Activated CD8-positive, alpha-beta memory T cell treated with anti-CD3 and anti-CD28 coated beads, Interleukin-2, amount 10 ng/mL, durations not matched to agents 7 days and 5 days (primary cell): ENCODE results near the gene DUSP2. TPM values are rescaled to one million over a fixed set of nuclear protein-coding genes. Genes with fewer than 3 reads are reported as not detected.
A peak's percentile ranks its signal among the peaks of the same experiment; 100 is the strongest.

Experiments
- ATAC-seq: fragments of 150-1000 bp; cut with Tn5 transposase; one replicate; pipeline ENCODE4 v1.10.0; 2021; ENCODE audit warnings: moderate library complexity
- CTCF ChIA-PET: fragments of 350-600 bp; sonication (Branson Sonifier 250); formaldehyde crosslinking; loops from one replicate; lab custom pipeline; 2021; ENCODE audit warnings: antibody characterized with exemption; lab: Charles Lee
- DNase-seq: peaks from one replicate; pipeline ENCODE4 v3.0.0-alpha.2; 2020
- H3K27ac Mint-ChIP-seq: one replicate; pipeline ENCODE4 v1.8.0; 2021; ENCODE audit warnings: mild to moderate bottlenecking, mixed read lengths
- H3K27me3 Mint-ChIP-seq: one replicate; pipeline ENCODE4 v1.8.0; 2021; ENCODE audit warnings: mixed read lengths
- H3K36me3 Mint-ChIP-seq: one replicate; pipeline ENCODE4 v1.8.0; 2021; ENCODE audit warnings: mild to moderate bottlenecking, mixed read lengths
- H3K4me1 Mint-ChIP-seq: one replicate; pipeline ENCODE4 v1.8.0; 2021; ENCODE audit warnings: mixed read lengths
- H3K4me3 Mint-ChIP-seq: one replicate; pipeline ENCODE4 v1.8.0; 2021; ENCODE audit warnings: mild to moderate bottlenecking, moderate library complexity, mixed read lengths
- H3K9me3 Mint-ChIP-seq: one replicate; pipeline ENCODE4 v1.8.0; 2022; ENCODE audit warnings: low read depth, mixed read lengths
- total RNA-seq, 2 experiments: library from RNA; stranded (reverse); gene quantifications; one replicate each; pipeline ENCODE4 v1.2.3, GENCODE V29; 2021

DUSP2 gene
- total RNA-seq, 2 experiments from 2014 or later: 32.0 to 53.6 TPM

- no peak overlapping the region for H3K4me3 Mint-ChIP-seq
- ATAC-seq: no peak
- no peak overlapping the region for H3K27ac Mint-ChIP-seq
- no peaks in the 10 kb centered on the region for H3K9me3 Mint-ChIP-seq
- peaks cover 58% of the 10 kb centered on the region for H3K4me1 Mint-ChIP-seq
- H3K27me3 Mint-ChIP-seq: no peaks in the 10 kb centered on the region
- H3K36me3 Mint-ChIP-seq: no peaks in the 10 kb centered on the region
- DNase-seq: peak; percentile 38
- CTCF ChIA-PET: interaction anchor here (0.6 to 20.2 kb wide), 3 partner anchors 11 to 1442 kb away, joined by 3 to 675 read pairs (median 13); no protein-coding TSS in a partner anchor
These were observed 4.9 kb upstream of the DUSP2 start for GRCh38 chr2:96150007-96150640.

- CTCF ChIA-PET: interaction anchor here (1.2 to 20.2 kb wide), 6 partner anchors 10 to 156 kb away, joined by 3 to 675 read pairs (median 12); partner anchors contain the start of gene ASTL
These were observed 3.4 kb upstream of the DUSP2 start for GRCh38 chr2:96148410-96149217.

DNA sequence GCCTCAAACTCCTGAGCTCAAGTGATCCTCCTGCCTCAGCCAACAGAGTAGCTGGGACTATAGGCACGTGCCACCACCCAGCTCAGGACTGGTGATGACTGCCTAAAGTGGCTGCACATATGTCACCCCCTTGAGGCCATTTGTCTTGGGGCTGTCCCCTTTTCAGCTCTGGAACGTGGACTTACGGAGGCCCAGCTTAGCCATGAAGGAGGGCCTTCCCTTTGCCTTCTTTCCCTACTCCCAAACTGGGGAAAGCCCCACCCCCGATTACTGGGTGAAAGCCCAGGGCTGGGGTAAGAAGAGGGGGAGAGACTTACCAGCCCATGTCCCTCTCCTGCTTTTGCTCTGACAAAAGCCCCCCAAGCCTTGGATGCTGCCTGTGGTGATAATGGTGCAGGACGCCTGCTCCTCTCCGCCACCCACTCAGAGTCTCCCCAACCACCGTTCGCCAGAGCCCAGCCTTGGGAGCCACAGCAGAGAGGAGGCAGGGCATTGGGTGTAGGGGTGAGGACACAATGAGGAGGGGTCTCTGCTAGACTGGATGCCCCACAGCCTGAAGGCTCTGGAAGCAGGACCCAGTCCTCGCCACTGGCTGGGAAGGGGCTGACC lies 2.5 kb upstream of the DUSP2 start:
- DNase-seq: peak; percentile 43

More at GRCh38 chr2:96148410-96149217, 3.4 kb upstream of the DUSP2 start:
- H3K27ac Mint-ChIP-seq: peak overlapping the region; percentile 85
- DNase-seq (peak; percentile 97), ATAC-seq (peak; percentile 69)
- H3K9me3 Mint-ChIP-seq: no peaks in the 10 kb centered on the region
- H3K36me3 Mint-ChIP-seq: peaks cover 9% of the 10 kb centered on the region
- peaks cover 68% of the 10 kb centered on the region for H3K4me1 Mint-ChIP-seq
- H3K27me3 Mint-ChIP-seq: no peaks in the 10 kb centered on the region
- peak overlapping the region; percentile 36 for H3K4me3 Mint-ChIP-seq

DNA sequence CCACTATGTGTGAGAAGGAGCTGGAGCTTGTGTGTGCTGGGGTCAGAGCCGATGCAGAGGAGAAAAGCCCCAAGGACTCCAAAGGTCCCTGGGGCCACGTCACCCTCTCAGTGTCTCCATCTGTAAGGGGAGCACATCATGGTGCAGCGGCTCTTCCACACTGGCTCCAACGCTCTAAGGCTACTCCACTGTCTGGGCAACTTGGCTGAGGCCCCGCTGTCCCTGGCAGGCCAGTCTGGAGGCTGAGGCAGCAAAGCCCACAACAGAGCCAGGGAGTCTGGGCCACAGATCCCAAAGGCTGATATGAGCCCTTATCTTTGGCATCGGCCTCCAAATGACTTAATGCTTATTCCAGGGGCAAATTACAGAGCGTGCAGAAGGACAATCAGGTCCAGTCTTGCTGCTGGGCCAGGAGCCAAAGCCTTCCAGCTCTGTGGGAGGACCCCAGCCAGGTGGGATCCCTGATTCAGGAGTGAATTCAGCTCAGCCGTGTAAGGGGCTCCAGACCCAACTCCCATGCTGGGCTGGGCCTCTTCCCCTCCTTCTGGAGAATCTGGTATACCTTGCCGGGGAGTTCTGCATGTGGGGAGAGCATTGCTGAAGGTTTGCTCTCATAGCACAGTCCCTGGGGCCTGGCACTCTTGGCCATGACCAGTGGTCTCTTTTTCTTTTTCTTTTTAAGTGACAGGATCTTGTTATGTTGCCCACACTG lies 1.8 kb upstream of the DUSP2 start:
- Mint-ChIP-seq H3K4me1 (peaks cover 75% of the 10 kb centered on the region), H3K4me3 (peak overlapping the region; percentile 54), H3K9me3 (no peaks in the 10 kb centered on the region), H3K36me3 (peaks cover 17% of the 10 kb centered on the region), H3K27me3 (no peaks in the 10 kb centered on the region), H3K27ac (peak overlapping the region; percentile 91)
- ATAC-seq (no peak), DNase-seq (no peak)
- CTCF ChIA-PET: interaction anchor here (0.9 to 20.2 kb wide), 7 partner anchors 9 to 154 kb away, joined by 3 to 675 read pairs (median 9); partner anchors contain the start of gene ASTL

More for the DNA sequence above, 2.5 kb upstream of the DUSP2 start:
- ATAC-seq: no peak
- Mint-ChIP-seq H3K9me3 (no peaks in the 10 kb centered on the region), H3K4me3 (no peak overlapping the region), H3K36me3 (peaks cover 13% of the 10 kb centered on the region), H3K27ac (peak overlapping the region; percentile 91), H3K27me3 (no peaks in the 10 kb centered on the region), H3K4me1 (peaks cover 70% of the 10 kb centered on the region)
- CTCF ChIA-PET: interaction anchor here (0.9 to 20.2 kb wide), 7 partner anchors 9 to 155 kb away, joined by 3 to 675 read pairs (median 9); partner anchors contain the start of gene ASTL

DNA sequence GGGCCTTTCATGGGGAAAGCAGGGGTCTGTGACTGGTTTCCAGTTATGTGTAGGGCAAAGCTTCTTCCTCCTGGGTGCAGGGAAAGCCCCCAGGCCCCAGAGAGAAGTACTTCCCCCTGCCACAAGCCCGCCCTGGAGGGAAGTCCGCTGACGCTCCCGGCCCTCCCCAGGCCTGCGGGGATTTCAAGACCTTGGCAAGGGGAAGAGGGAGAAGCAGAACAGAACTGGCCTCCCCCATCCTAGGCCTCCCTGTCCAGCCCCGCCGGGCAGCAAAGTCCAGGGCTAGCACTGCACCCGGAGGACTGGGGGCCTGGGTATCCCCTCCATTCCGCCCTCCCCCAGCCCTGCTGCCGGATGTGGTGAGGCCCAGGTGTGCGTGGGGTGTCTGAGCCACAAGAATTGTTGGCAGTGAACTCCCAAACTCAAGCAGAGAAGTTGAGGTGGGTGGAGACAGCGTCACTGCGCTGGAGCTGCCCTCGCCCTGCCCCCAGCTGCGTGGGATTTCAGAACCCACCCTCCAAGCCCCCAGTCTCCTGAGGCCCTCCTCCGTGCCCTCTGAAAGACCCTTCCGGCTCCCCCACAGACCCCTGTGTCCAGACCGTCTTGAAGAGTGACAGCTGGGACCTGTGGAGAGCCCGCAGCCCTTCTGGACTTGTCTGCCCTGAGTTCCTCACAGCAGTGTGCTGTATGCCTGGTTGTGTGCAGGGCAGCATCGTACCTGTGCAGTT lies 1.1 kb upstream of the DUSP2 start:
- Mint-ChIP-seq H3K27me3 (no peaks in the 10 kb centered on the region), H3K9me3 (no peaks in the 10 kb centered on the region), H3K4me3 (peak overlapping the region; percentile 70), H3K27ac (peak overlapping the region; percentile 91), H3K36me3 (peaks cover 18% of the 10 kb centered on the region), H3K4me1 (peaks cover 71% of the 10 kb centered on the region)
- CTCF ChIA-PET: interaction anchor here (0.9 to 20.2 kb wide), 6 partner anchors 8 to 154 kb away, joined by 3 to 675 read pairs (median 12); partner anchors contain the start of genes ADRA2B and ASTL
- peak; percentile 5 for ATAC-seq
- peak; percentile 89 for DNase-seq

GRCh38 chr2:96145848-96146152 lies 560 bp upstream of the DUSP2 start:
- H3K36me3 Mint-ChIP-seq: peaks cover 18% of the 10 kb centered on the region
- no peak for ATAC-seq
- no peaks in the 10 kb centered on the region for H3K9me3 Mint-ChIP-seq
- no peaks in the 10 kb centered on the region for H3K27me3 Mint-ChIP-seq
- CTCF ChIA-PET: interaction anchor here (2.2 to 20.2 kb wide), 3 partner anchors 20 to 153 kb away, joined by 7 to 675 read pairs (median 17); partner anchors contain the start of gene ADRA2B
- H3K4me1 Mint-ChIP-seq: peaks cover 69% of the 10 kb centered on the region
- DNase-seq: no peak
- H3K4me3 Mint-ChIP-seq: peak overlapping the region; percentile 70
- H3K27ac Mint-ChIP-seq: peak overlapping the region; percentile 91

DNA sequence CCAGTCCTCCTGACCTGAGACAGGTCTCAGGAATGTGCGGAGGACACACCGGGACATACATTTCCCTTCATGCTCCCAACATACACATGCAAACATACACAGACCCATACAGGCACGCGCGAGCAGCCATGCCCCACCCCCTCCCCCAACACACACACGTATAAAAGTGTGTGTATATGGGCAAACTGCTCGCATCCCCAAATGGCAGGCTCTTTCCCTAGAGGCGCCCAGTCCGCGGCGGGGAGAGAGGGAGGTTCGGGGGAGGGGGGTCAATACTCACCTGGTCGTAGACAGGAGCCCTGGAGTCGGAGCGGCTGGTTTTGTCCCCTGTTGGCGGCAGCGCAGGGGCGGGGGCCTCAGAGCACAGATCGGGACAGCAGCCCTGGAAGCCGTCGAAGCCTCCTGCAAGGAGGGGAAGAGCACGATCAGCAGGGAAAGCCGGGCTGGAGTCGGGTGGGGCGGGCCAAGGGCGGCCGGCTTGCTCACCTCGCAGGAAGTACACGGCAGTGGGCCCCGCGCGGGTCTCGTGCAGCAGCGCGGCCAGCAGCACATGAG lies 682 bp downstream of the DUSP2 start:
- DNase-seq (peak; percentile 63), ATAC-seq (peak; percentile 5)
- H3K9me3 Mint-ChIP-seq: no peaks in the 10 kb centered on the region
- H3K4me1 Mint-ChIP-seq: peaks cover 65% of the 10 kb centered on the region
- H3K36me3 Mint-ChIP-seq: peaks cover 18% of the 10 kb centered on the region
- H3K27ac Mint-ChIP-seq: peak overlapping the region; percentile 88
- peak overlapping the region; percentile 84 for H3K4me3 Mint-ChIP-seq
- no peaks in the 10 kb centered on the region for H3K27me3 Mint-ChIP-seq
- CTCF ChIA-PET: interaction anchor here (1.2 to 20.2 kb wide), 5 partner anchors 21 to 152 kb away, joined by 3 to 675 read pairs (median 7); partner anchors contain the start of gene ADRA2B

GRCh38 chr2:96143848-96144480 lies 1.3 kb downstream of the DUSP2 start:
- peak overlapping the region; percentile 88 for H3K27ac Mint-ChIP-seq
- no peaks in the 10 kb centered on the region for H3K9me3 Mint-ChIP-seq
- H3K36me3 Mint-ChIP-seq: peaks cover 18% of the 10 kb centered on the region
- CTCF ChIA-PET: interaction anchor here (1.2 to 20.2 kb wide), 8 partner anchors 13 to 151 kb away, joined by 3 to 675 read pairs (median 8); partner anchors contain the start of gene ADRA2B
- H3K27me3 Mint-ChIP-seq: no peaks in the 10 kb centered on the region
- DNase-seq (peak; percentile 67), ATAC-seq (no peak)
- H3K4me1 Mint-ChIP-seq: peaks cover 61% of the 10 kb centered on the region
- H3K4me3 Mint-ChIP-seq: peak overlapping the region; percentile 84

DNA sequence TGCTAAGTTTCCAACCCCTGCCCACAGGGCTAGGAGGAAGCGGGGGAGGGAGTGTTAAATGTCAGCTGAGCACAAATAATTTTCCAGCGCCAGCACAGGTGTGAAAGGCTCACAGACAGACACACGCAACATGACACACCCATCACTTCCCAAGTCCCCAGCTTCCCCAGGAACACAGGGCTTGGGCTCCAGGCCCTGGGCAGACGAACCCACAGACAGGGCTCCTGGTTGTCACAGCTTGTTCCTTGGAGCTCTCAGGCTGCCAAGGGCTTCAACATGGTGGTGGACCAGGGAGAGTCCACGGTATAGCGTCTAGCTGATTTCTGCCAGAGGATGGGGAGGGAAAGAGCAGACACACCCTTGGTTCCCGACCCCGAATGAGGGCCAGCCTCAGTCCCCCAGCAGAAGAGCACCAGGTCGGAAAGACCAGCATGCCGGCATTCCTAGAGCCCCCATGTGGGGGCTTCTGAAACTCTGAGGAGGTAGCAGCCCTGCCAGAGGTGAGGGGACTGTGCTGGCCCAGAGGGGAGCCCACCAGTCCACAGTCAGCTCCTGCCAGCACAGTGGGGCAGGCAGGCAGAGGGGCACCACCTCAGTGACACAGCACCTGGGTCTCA lies 1.9 kb downstream of the DUSP2 start:
- Mint-ChIP-seq H3K4me3 (peak overlapping the region; percentile 84), H3K4me1 (peaks cover 55% of the 10 kb centered on the region), H3K9me3 (no peaks in the 10 kb centered on the region), H3K27ac (peak overlapping the region; percentile 70), H3K27me3 (no peaks in the 10 kb centered on the region), H3K36me3 (peaks cover 18% of the 10 kb centered on the region)
- ATAC-seq: no peak
- no peak for DNase-seq
- CTCF ChIA-PET: interaction anchor here (1.2 to 20.2 kb wide), 8 partner anchors 12 to 151 kb away, joined by 3 to 675 read pairs (median 8); partner anchors contain the start of gene ADRA2B

- H3K9me3 Mint-ChIP-seq: no peaks in the 10 kb centered on the region
- no peaks in the 10 kb centered on the region for H3K27me3 Mint-ChIP-seq
- H3K36me3 Mint-ChIP-seq: peaks cover 18% of the 10 kb centered on the region
- H3K4me1 Mint-ChIP-seq: peaks cover 48% of the 10 kb centered on the region
- peak overlapping the region; percentile 56 for H3K27ac Mint-ChIP-seq
- peak overlapping the region; percentile 84 for H3K4me3 Mint-ChIP-seq
- ATAC-seq (no peak), DNase-seq (peak; percentile 75)
- CTCF ChIA-PET: interaction anchor here (1.0 to 20.2 kb wide), 8 partner anchors 11 to 150 kb away, joined by 4 to 675 read pairs (median 8); partner anchors contain the start of gene ADRA2B
These were observed 2.8 kb downstream of the DUSP2 start for GRCh38 chr2:96142217-96143113.
